ENCODE data around the gene DBNDD1. TPM values are rescaled to one million over a fixed set of nuclear protein-coding genes. Genes with fewer than 3 reads are reported as not detected.

DBNDD1 gene
- total and polyA plus RNA-seq, 12 donors = 0.72 to 6.8 (median 4.1) TPM

DNA sequence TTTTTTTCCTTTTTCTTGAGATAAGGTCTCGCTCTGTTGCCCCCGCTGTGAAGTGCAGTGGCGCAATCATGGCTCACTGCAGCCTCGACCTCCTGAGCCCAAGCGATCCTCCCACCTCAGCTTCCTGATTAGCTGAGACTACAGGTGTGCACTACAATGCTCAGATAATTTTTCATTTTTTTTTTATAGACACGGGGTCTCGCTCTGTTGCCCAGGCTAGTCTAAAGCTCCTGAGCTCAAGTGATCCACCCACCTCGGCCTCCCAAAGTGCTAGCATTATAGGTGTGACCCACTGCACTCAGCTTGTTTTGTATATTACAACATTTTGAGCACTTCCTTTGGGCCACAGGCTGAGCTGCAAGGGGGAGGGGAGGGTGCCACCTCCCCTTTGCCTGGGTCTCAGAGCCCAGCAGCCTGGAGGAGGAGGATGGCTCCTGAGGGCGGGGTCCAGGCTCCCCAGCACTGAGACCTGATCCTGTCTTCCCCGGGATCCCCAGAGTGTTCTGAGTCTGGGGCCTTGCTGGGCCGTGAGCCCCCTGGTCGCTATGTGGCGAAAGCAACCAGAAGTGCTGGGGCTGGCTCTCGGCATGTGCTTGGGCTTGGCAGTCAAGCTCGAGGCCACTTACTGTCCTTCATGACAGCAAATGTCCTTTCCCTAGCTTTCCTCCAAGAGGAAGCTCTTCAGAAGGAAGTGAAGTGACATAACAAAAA lies 62.6 kb downstream of the DBNDD1 start:
- peak overlapping the region in 1 of 10 donors; percentile 51 for H3K4me3 ChIP-seq
- 89 to 93% methylated on average over 15 of the region's 15 CpGs for WGBS, 2 donors
- H3K27ac ChIP-seq = peak overlapping the region in 2 of 10 donors; percentile 8 to 89
- peaks cover 0 to 72% (median 16%) of the 10 kb centered on the region in 9 donors for H3K36me3 ChIP-seq
- no peaks in the 10 kb centered on the region for H3K27me3 ChIP-seq
- intact Hi-C loops (cut with DNase I) = loop anchor here in 1 of 10 donors (10.0 kb wide), 1 partner anchor 72 kb away; no protein-coding TSS in a partner anchor
- peaks cover 0 to 18% (median 0%) of the 10 kb centered on the region in 9 donors for H3K4me1 ChIP-seq
- TF ChIP-seq, protein P1, sequence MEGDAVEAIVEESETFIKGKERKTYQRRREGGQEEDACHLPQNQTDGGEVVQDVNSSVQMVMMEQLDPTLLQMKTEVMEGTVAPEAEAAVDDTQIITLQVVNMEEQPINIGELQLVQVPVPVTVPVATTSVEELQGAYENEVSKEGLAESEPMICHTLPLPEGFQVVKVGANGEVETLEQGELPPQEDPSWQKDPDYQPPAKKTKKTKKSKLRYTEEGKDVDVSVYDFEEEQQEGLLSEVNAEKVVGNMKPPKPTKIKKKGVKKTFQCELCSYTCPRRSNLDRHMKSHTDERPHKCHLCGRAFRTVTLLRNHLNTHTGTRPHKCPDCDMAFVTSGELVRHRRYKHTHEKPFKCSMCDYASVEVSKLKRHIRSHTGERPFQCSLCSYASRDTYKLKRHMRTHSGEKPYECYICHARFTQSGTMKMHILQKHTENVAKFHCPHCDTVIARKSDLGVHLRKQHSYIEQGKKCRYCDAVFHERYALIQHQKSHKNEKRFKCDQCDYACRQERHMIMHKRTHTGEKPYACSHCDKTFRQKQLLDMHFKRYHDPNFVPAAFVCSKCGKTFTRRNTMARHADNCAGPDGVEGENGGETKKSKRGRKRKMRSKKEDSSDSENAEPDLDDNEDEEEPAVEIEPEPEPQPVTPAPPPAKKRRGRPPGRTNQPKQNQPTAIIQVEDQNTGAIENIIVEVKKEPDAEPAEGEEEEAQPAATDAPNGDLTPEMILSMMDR (IDR thresholded peaks at IDR 0.05) = no peak
- no peaks in the 10 kb centered on the region for H3K9me3 ChIP-seq
- ATAC-seq (peak in 3 of 8 donors; percentile 14 to 21 (median 15)), DNase-seq (no peak)

DNA sequence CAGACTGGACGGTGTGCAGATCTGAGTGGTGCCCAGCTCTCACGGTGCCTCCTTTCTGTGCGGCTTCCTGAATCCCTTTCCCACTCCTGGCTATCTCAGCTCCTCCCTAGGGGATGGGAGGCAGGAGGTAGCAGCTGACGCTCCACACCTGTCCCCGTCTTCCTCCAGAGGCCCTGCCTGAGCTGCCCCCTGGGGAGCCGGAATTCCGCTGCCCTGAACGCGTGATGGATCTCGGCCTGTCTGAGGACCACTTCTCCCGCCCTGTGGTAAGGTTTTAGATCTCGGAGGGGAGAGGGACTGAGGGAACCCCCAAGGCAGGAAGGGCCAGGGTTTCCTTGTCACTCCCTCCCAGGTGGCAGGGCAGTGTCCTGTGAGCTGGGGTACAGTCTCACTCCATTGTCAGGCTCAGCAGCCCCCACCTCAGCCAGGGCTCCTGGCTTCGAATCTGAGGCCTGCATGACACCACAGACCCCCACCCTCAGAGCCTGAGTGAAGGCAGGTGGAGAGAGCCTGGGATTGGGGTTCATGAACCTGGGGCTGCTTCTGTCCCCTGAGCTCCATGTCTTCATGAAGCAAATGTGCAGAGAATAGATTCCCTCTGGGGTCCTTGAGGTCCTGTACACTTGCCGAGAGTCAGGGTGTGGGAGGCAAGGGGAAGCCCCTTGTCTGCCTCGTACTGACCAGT lies 64.1 kb downstream of the DBNDD1 start:
- Histone ChIP-seq H3K27ac (no peak overlapping the region), H3K4me1 (peaks cover 0 to 18% (median 0%) of the 10 kb centered on the region in 9 donors), H3K4me3 (no peak overlapping the region), H3K9me3 (no peaks in the 10 kb centered on the region), H3K36me3 (peaks cover 0 to 57% (median 16%) of the 10 kb centered on the region in 9 donors), H3K27me3 (no peaks in the 10 kb centered on the region)
- ATAC-seq (no peak), DNase-seq (no peak)
- TF ChIP-seq, protein P1 (IDR thresholded peaks at IDR 0.05) = no peak
- 87 to 90% methylated on average over 15 of the region's 15 CpGs for WGBS, 2 donors
- intact Hi-C loops (cut with DNase I) = loop anchor here in 1 of 10 donors (10.0 kb wide), 1 partner anchor 70 kb away; no protein-coding TSS in a partner anchor

Other genes with a start within 250 kb of the DBNDD1 start
- 100 to 1,000 TPM in 1 of 10 donors, 1 to 10 TPM in 9; 1.0 to 101 (median 2.0) TPM for gene FANCA, start 202.8 kb downstream of the DBNDD1 start, total RNA-seq
- gene FANCA, start 202.8 kb downstream of the DBNDD1 start, polyA plus RNA-seq = 1 to 10 TPM; 2.8 to 4.0 TPM
- gene SPIRE2, start 191.0 kb downstream of the DBNDD1 start, total RNA-seq = 1 to 10 TPM in 6 of 10 donors, under 1 TPM in 4; 0.46 to 1.9 (median 1.2) TPM
- 1 to 10 TPM in 1 of 2 donors, under 1 TPM in 1; 0.52 to 1.5 TPM for gene SPIRE2, start 191.0 kb downstream of the DBNDD1 start, polyA plus RNA-seq
- 100 to 1,000 TPM in 3 of 10 donors, 10 to 100 TPM in 7; 77.5 to 112 (median 94.8) TPM for gene TCF25, start 145.9 kb downstream of the DBNDD1 start, total RNA-seq
- gene TCF25, start 145.9 kb downstream of the DBNDD1 start, polyA plus RNA-seq = 100 to 1,000 TPM in 1 of 2 donors, 10 to 100 TPM in 1; 88.3 to 101 TPM
- gene MC1R, start 100.6 kb downstream of the DBNDD1 start, total RNA-seq = 1 to 10 TPM in 6 of 10 donors, under 1 TPM in 4; 0.64 to 2.0 (median 1.3) TPM
- gene MC1R, start 100.6 kb downstream of the DBNDD1 start, polyA plus RNA-seq = 1 to 10 TPM; 1.6 to 4.5 TPM
- gene TUBB3, start 96.1 kb downstream of the DBNDD1 start, total RNA-seq = 1 to 10 TPM in 5 of 10 donors, under 1 TPM in 5; 0.53 to 7.6 (median 0.96) TPM
- gene TUBB3, start 96.1 kb downstream of the DBNDD1 start, polyA plus RNA-seq = 10 to 100 TPM in 1 of 2 donors, under 1 TPM in 1; 0.59 to 10.6 TPM
- 10 to 100 TPM; 29.3 to 47.6 (median 34.9) TPM for gene DEF8, start 70.7 kb downstream of the DBNDD1 start, total RNA-seq
- gene DEF8, start 70.7 kb downstream of the DBNDD1 start, polyA plus RNA-seq = 10 to 100 TPM; 62.6 to 64.8 TPM
- not detected for gene PRDM7, start 57.9 kb upstream of the DBNDD1 start, total RNA-seq
- not detected for gene PRDM7, start 57.9 kb upstream of the DBNDD1 start, polyA plus RNA-seq